Stimulated activated CD8-positive, alpha-beta memory T cell treated with anti-CD3 and anti-CD28 coated beads, Interleukin-12 subunit alpha, Interleukin-12 subunit beta, amount 100 ng/mL, for 1 hour (primary cell): ENCODE results near the gene NFIC.

Source experiments
- DNase-seq: peaks from one replicate; pipeline ENCODE4 v3.0.0-alpha.2; 2020; ENCODE audit warnings: low read depth

Gene NFIC

DNA sequence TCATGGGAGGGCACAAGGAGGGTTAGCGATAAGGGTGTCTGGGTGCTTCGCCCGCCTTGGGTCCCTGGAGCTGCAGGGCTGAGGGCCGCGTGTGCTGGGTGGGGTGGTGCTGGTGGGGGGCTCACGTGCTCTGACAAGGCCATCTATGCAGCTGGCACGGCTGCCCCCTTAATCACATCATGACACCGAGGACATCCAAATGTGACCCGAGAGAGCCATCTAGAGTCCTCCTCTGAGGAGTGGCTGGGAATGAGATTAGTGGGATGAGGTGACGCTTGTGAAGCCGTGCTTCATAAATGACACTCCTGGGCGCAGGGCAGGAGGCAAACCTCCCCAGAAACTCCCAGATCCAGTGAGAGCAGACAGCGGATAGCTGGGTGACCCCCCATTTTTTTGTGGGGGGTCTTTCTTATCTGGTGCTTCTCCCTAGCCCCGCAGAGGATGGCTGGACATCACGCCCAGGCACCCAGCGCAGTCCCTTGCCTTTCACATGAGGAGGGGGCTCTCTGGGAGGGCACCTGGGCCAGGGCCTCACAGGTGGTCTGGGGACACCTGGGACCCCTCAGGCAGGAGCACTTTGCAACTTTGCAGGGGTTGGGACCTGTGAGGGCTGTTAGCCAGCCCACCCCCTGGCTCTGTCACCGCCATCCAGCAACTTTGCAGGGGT is 146.3 kb downstream of the NFIC start:
- DNase-seq: no peak

DNA sequence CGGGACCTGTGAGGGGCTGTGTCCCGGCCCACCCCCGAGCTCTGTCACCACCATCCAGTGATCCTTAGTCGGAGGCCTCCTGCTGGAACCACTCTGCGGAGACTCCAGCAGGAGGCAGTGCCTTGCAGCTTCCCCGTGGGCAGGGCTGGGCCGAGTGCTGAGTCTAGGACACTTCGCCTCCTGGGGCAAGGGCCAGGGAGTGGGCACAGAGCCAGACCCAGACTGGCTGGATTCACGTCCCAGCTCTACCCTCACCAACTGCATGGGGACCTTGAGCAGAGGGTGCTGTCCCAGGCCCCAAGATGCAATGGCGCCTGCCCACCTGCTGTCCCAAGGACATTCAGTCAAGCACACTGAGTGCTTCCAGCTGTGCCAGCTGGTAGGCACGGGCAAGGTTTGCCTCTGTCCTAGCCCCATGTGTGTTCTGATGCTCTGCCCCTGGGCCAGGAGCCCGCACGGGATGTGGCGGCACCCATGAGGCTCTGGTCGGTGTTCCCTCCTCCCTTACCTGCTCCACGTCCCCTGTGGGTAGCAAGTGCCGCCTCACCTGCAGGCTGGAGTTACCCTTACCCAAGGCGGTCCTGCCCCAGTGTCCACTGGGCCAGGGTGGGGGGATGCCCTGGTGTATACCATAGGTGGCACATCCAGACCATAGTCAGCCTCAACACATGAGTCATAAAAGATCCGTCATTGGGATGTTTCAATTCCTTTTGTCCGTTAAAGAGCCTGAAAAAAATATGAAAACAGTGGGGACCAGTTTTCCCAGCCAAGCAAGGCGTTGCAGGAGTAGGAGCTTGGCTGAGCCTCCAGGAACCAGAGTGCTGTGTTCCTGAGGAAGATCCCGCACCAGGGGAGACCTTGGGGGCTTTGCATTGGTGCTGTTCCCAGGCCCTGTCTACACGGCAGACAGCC is 147.1 kb downstream of the NFIC start:
- DNase-seq: no peak

DNA sequence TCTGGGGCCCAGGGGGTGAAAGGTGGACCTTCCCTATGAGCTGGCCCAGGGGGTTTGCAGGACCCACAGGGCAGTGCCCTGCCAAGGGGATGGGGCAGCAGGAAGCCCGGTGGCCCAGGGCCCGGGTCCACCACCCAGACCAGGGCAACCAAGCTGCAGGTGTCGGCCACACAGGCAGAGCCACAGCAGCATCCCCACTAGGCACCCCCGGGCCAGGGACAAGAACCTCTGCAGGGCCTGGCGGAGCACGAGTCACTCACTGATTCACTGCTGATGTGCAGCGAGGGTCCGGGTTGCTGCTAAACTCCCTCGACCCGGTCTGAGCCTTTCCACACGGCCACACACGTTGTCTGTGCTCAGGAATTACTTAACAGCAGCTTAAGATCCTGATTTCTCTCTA is 148.5 kb downstream of the NFIC start:
- no peak for DNase-seq

DNA sequence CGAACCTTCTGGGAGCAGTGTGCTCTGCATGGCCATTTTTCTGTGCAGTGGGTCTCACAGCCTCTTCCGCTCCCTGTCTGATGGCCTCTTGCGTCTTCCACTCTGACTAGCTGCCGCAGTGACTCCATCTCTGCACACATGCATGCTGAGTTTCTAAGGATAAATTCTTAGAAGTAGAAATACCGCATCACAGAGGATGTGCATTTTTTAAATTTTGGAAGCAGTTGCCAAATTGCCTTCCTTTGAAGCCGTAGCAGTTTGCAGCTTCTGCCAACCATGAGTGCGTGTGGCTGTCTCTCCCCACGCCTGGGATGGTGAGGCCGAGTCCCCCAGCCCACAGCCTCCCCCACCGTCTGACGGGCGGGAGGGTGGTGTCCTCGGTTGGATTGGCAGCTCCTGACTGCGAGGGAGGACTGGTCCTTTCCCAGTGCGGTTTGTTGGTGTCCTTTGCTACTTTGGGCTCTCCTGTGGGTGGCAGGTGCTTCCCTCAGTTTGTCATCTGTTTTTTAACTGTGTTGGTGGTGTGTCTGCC is 149.6 kb downstream of the NFIC start:
- DNase-seq: no peak

DNA sequence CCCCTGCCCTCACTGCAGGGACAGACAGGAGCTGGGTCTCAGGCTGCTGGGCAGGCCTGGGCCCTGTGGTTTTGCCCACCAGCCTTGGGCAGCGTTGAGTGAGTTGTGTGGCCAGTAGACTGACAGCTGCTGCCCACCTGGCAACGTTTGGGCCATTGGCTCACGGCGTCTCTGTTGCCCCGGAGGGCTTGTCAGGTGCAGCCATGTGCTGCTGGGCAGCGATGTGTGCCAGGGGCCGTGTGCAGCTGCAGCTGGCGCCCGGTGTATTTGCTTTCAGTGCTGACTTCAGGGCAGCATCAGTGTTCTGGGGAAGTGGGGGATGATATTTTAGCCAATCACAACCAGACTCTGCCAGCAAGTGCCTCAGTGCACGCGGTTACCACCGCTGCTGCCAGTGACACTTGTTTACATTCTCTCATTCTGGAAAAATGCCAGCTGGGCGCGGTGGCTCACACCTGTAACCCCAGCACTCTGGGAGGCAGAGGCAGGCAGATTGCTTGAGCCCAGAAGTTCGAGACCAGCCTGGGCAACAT is 150.4 kb downstream of the NFIC start:
- no peak for DNase-seq

DNA sequence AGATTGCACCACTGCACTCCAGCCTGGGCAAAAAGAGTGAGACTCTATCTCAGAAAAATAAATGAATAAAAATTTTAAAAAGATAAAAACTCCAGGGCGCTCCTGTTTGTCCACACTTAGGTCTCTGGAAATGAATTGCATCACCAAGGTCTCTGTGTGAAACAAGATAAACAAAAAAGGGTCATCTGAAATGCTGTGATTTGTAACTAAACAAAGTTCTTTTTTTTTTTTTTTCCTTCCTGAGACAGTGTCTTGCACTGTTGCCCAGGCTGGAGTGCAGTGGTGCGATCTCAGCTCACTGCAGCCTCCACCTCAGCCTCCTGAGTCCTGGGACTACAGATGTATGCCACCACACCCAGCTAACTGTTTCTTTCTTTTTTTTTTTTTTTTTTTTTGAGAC is 151.3 kb downstream of the NFIC start:
- DNase-seq: no peak

DNA sequence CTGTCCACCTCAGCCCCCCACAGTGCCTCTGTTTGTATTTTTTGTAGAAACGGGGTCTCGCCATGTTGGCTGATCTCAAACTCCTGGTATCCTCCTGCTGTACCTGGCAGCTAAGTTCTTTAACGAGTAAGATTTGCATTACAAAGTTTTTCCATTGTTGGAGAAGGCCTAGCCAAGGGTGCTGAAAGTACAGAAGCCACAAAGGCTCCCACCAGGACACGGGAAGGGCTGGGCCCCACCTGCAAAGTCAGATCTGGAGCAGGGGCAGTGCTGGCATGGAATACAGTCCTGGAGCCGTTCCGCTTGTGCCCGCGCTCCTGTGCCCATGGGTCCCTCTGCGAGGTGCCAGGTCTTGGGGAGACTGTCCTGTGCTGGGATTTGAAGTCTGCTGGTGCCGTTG is 151.9 kb downstream of the NFIC start:
- no peak for DNase-seq

DNA sequence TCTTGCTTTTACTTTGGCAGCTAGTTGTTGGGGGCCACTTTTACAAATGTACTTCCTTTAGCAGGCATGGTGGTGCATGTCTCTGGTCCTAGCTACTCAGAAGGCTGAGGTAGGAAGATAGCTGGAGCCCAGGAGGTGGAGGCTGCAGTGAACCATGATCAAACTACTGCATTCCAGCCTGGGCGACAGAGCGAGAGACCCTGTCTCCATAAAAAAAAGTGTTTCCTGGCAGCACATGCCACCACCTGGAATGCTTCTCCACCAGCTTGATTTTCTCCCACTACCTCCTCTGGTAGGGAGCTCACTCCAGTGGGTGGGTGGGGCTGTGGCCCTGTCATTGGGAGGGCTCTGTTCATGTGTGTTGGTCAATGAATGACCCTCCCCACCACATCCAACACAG is 152.3 kb downstream of the NFIC start:
- DNase-seq: no peak
